Measurements from ENCODE around the gene ZC3H13. TPM values are rescaled to one million over a fixed set of nuclear protein-coding genes. Genes with fewer than 3 reads are reported as not detected.

ZC3H13 gene
- total RNA-seq, 1 experiment from 2014 or later, result 36.9 TPM

GRCh38 chr13:45931211-45931610, 121.3 kb downstream of the ZC3H13 start:
- Histone ChIP-seq H3K27ac (no peak overlapping the region), H2AFZ (no peak overlapping the region), H3K4me3 (no peak overlapping the region), H3K4me2 (no peak overlapping the region), H3F3A (ENCODE audit: insufficient read depth, low read depth) (no peaks in the 10 kb centered on the region), H3K9me2 (ENCODE audit: insufficient read depth) (no peaks in the 10 kb centered on the region), H3K36me3 (ENCODE audit: low read depth) (no peaks in the 10 kb centered on the region), H3K9me3 (ENCODE audit: insufficient read depth, low read depth) (no peaks in the 10 kb centered on the region), H4K20me1 (ENCODE audit: insufficient read depth) (no peaks in the 10 kb centered on the region), H3K27me3 (ENCODE audit: insufficient read depth, low read depth) (peaks cover 49% of the 10 kb centered on the region), H3K4me1 (replicated peaks; ENCODE audit: insufficient read depth) (no peaks in the 10 kb centered on the region), H3K79me2 (ENCODE audit: low read depth) (no peaks in the 10 kb centered on the region)
- ChIA-PET POLR2A (ENCODE audit: unreplicated experiment) (no interaction called here), CTCF (no interaction called here)
- no peak for TF ChIP-seq EZH2 (IDR thresholded peaks at IDR 0.05; ENCODE audit: low read depth)
- TF ChIP-seq, protein P1, sequence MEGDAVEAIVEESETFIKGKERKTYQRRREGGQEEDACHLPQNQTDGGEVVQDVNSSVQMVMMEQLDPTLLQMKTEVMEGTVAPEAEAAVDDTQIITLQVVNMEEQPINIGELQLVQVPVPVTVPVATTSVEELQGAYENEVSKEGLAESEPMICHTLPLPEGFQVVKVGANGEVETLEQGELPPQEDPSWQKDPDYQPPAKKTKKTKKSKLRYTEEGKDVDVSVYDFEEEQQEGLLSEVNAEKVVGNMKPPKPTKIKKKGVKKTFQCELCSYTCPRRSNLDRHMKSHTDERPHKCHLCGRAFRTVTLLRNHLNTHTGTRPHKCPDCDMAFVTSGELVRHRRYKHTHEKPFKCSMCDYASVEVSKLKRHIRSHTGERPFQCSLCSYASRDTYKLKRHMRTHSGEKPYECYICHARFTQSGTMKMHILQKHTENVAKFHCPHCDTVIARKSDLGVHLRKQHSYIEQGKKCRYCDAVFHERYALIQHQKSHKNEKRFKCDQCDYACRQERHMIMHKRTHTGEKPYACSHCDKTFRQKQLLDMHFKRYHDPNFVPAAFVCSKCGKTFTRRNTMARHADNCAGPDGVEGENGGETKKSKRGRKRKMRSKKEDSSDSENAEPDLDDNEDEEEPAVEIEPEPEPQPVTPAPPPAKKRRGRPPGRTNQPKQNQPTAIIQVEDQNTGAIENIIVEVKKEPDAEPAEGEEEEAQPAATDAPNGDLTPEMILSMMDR (conservative IDR thresholded peaks at IDR 0.05), result no peak
- DNase-seq, result no peak
- intact Hi-C loops (cut with micrococcal nuclease; ENCODE audit: unreplicated experiment), result no loop called here
- no TSS peak for BruUV-seq (replicated peaks)

DNA sequence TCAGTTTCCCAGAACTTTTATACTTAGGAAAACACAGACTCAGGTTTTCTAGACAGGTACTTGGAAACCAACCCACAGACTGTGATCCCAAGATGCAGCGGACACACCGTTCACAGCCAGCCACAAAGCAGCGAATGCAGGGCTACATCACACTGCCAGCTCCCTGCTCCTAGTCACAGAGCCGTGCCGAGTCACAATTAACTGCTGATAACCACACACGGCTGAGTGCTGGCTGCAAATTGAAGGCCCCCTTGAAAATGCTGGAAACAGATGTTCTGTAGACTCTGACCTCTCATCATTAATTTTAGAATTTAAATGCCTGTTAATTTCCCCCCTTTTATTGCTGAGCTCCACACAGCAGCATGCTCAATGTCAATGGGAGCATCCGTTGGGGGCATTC, 122.4 kb downstream of the ZC3H13 start:
- Histone ChIP-seq H3F3A (ENCODE audit: insufficient read depth, low read depth) (no peaks in the 10 kb centered on the region), H3K4me2 (no peak overlapping the region), H3K4me3 (no peak overlapping the region), H2AFZ (no peak overlapping the region), H3K9me3 (ENCODE audit: insufficient read depth, low read depth) (no peaks in the 10 kb centered on the region), H3K4me1 (replicated peaks; ENCODE audit: insufficient read depth) (no peaks in the 10 kb centered on the region), H4K20me1 (ENCODE audit: insufficient read depth) (no peaks in the 10 kb centered on the region), H3K27ac (no peak overlapping the region), H3K27me3 (ENCODE audit: insufficient read depth, low read depth) (peaks cover 47% of the 10 kb centered on the region), H3K36me3 (ENCODE audit: low read depth) (no peaks in the 10 kb centered on the region), H3K79me2 (ENCODE audit: low read depth) (no peaks in the 10 kb centered on the region), H3K9me2 (ENCODE audit: insufficient read depth) (no peaks in the 10 kb centered on the region)
- intact Hi-C loops (cut with micrococcal nuclease; ENCODE audit: unreplicated experiment), result no loop called here
- TF ChIP-seq, protein P1 (conservative IDR thresholded peaks at IDR 0.05), result no peak
- TF ChIP-seq EZH2 (IDR thresholded peaks at IDR 0.05; ENCODE audit: low read depth), result no peak
- no TSS peak for BruUV-seq (replicated peaks)
- no peak for DNase-seq
- ChIA-PET POLR2A (ENCODE audit: unreplicated experiment) (no interaction called here), CTCF (no interaction called here)

DNA sequence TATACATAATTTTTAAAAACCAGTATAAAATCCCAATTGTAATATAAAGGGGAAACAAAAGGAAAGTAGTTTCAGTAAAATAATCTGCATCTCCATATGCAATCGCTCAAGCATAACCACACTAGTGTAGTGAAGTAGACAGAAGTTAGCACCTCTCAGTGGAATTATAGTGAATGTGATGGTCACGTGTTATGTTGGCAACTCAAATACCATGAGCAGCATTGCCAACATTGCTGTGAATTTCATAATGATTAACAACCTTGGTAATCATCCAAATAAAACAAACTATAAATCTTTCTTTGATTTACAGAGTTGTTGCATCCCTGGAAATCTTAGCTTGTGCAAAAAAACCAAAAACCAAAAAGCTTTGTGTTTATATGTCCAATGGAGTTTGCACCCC, 123.7 kb downstream of the ZC3H13 start:
- no peak overlapping the region for H3K27ac ChIP-seq
- ChIA-PET POLR2A (ENCODE audit: unreplicated experiment) (no interaction called here), CTCF (no interaction called here)
- no peaks in the 10 kb centered on the region for H3K9me3 ChIP-seq (ENCODE audit: insufficient read depth, low read depth)
- peak in 1 of 2 experiments; percentile 43 for DNase-seq
- no peaks in the 10 kb centered on the region for H3K36me3 ChIP-seq (ENCODE audit: low read depth)
- no TSS peak for BruUV-seq (replicated peaks)
- TF ChIP-seq, protein P1 (conservative IDR thresholded peaks at IDR 0.05), result no peak
- intact Hi-C loops (cut with micrococcal nuclease; ENCODE audit: unreplicated experiment), result no loop called here
- no peaks in the 10 kb centered on the region for H3K79me2 ChIP-seq (ENCODE audit: low read depth)
- no peak overlapping the region for H3K4me2 ChIP-seq
- peaks cover 39% of the 10 kb centered on the region for H3K27me3 ChIP-seq (ENCODE audit: insufficient read depth, low read depth)
- no peaks in the 10 kb centered on the region for H4K20me1 ChIP-seq (ENCODE audit: insufficient read depth)
- H2AFZ ChIP-seq, result no peak overlapping the region
- H3F3A ChIP-seq (ENCODE audit: insufficient read depth, low read depth), result no peaks in the 10 kb centered on the region
- no peaks in the 10 kb centered on the region for H3K4me1 ChIP-seq (replicated peaks; ENCODE audit: insufficient read depth)
- H3K4me3 ChIP-seq, result no peak overlapping the region
- no peaks in the 10 kb centered on the region for H3K9me2 ChIP-seq (ENCODE audit: insufficient read depth)
